HG03103 (cell line): ENCODE results near the gene FOXN3.

Experiments
- ATAC-seq: cut with Tn5 transposase; IDR thresholded peaks from one replicate; pipeline ENCODE4 v1.9.1; 2021; ENCODE audit warnings: low read depth; ENCODE audit not compliant: unreplicated experiment

FOXN3 gene

DNA sequence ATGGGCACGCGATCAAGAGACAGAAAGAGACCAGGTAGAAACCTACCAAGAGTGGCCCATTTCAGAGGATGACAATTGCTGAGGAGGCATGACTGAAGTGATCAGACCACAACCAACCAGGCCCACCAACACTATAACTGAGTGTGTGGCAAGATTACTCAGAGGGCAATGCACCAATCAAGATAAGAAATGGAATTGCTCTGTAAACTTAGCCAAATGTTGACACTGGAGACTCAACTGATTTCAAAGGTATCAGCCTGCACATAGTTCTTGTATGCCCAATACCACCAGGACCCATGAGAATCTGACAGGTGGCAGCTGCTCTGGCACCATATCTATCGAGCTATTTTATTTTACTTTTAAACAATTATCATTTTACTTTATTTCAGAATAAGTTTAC, 128.9 kb downstream of the FOXN3 start:
- ATAC-seq, result no peak

- ATAC-seq, result no peak
These were observed 132.5 kb downstream of the FOXN3 start for GRCh38 chr14:89284333-89285058.

DNA sequence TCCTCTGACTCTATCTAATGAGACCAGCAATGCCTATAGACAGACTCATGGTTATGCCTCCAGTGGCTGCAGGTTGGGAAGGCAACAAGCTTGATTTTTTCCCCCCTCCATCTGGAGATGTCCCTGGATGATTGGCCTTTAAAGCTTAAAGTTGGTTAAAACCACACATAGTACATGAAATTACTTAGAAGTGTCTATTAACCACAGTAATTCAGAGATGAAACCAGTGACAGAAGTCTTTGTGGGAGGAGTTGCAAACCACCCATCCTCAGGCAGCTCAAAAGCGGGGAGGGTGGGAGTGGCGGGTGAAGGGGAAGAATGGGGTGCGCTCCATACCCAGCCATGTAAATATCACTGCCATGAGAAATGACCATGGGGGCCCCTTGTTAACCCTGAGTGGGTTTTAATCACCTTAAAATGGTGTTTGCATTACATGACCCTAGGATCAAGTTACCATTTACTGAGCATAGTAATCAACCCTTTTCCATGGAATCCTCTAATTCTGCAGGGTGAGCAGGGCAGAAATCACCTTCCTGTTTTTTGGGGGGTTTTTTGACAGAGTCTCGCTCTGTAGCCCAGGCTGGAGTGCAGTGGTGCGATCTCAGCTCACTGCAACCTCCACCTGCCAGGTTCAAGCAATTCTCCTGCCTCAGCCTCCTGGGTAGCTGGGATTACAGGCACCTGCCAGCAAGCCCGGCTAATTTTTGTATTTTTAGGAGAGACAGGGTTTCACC, 133.5 kb downstream of the FOXN3 start:
- no peak for ATAC-seq

DNA sequence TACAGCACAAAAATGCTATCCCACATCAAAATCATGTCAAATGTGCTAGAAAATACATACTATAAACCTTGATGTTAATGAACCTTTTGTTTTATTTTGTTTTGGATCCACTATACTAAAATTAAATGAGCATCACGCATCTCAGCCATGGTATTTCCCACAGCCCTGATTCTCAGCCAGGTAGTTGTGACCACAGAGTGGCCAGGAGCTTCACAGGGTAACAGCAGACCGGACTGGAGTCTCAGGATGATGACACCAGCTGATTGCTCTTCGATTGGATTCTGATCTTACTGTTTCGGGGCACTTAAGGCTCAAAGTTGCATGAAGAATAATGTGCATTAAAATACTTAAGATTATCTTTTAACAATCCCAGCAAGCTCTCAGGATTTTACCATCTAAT, 134.8 kb downstream of the FOXN3 start:
- ATAC-seq, result no peak

- no peak for ATAC-seq
These were observed 136.4 kb downstream of the FOXN3 start for GRCh38 chr14:89280600-89280999.

- no peak for ATAC-seq
These were observed 137.3 kb downstream of the FOXN3 start for GRCh38 chr14:89279649-89280232.

GRCh38 chr14:89277203-89277602, 139.8 kb downstream of the FOXN3 start:
- no peak for ATAC-seq

DNA sequence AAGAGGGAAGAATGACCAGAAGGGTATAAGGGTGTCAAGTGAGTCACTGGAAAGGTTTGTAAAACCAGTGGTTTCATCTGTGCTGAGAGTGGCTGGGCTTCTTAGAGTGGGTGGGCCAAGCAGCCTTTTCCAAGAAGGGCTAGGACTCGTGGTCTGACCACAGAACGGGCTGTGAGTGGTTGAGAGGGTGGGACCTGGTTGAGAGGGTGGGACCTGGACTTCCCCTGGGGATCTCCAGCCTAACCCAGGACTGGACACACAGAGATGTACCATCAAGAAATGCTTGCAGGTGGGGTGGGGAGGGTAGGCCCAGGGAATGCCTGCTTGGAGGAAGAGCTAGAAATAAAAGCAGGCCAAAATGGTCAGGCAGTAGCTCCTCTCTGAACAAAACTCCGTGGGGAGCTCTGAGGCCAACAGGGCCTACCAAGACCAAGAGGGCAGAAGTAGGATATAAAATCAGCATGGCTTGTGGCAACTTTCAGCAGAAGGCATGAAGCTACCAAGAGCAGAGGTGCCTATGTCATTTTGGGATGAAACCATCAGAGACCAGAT, 140.5 kb downstream of the FOXN3 start:
- peak; percentile 88 for ATAC-seq

DNA sequence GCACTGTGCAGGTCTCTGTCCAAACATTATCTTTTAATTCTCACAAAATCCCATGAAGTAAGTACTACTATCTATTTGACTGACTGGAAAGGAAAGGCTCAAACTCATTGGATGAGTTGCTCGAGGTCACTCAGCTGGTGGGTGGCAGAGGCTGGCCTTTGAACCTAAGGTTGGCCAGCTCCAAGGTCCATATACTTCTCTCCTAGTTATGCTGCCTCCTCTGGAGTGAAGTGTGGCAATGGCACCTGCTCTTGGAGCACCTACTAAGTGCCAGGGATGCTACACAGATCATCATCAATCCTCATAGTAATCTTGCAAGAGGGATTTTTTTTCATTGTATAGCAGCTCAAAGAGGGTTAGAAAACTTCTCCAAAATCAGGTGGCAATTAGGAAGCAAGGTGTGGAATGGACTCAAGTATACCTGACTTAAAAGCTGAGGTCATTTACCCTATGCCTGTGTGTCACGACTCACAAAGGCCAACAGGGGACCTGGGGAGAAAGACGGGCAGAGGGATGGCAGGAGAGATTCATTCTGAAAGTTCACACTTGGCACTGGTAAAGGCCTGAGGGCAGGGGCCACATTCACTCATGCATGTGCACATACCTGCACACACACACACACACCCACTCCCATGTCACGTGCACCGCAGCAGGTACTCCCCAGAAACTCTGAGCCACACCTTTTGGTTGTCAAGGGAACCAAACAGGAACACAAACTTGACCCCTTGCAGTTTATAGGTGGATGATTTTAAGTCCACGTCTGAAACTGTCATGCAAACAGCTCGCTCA, 146.4 kb downstream of the FOXN3 start:
- ATAC-seq, result peak; percentile 55

- no peak for ATAC-seq
These were observed 147.6 kb downstream of the FOXN3 start for GRCh38 chr14:89269404-89269803.

DNA sequence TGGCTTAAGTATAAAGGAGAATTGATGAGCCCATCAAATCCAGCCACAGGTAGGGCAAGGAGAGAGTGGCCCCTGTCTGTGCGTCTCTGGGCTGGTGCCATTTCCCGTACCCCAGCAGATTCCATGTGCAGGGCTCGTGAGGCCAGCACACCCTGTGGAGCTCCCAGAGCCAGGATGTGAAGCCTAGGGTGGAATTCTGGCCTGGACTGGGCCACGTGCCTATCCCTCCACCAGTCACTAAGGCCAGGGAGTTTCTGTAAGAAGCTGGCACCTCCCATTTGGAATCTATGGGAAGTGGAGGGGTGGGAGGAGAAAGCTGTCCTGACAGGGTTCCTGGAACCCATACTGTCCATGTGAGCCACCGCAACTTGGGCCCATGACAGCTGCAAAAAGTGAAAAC, 148.5 kb downstream of the FOXN3 start:
- ATAC-seq, result no peak

GRCh38 chr14:89267656-89268055, 149.4 kb downstream of the FOXN3 start:
- no peak for ATAC-seq

GRCh38 chr14:89267163-89267562, 149.9 kb downstream of the FOXN3 start:
- no peak for ATAC-seq

GRCh38 chr14:89266754-89267153, 150.3 kb downstream of the FOXN3 start:
- ATAC-seq, result no peak

GRCh38 chr14:89265234-89265633, 151.8 kb downstream of the FOXN3 start:
- no peak for ATAC-seq

- no peak for ATAC-seq
These were observed 152.7 kb downstream of the FOXN3 start for GRCh38 chr14:89264196-89264800.

GRCh38 chr14:89262041-89262440, 155.0 kb downstream of the FOXN3 start:
- ATAC-seq, result no peak

GRCh38 chr14:89260898-89261297, 156.1 kb downstream of the FOXN3 start:
- ATAC-seq, result no peak

GRCh38 chr14:89259951-89260609, 157.0 kb downstream of the FOXN3 start:
- no peak for ATAC-seq
